GM19351 (cell line): ENCODE results near the gene MED16.

ENCODE experiments used
- ATAC-seq: cut with Tn5 transposase; IDR thresholded peaks from one replicate; pipeline ENCODE4 v1.9.1; 2021; ENCODE audit warnings: mild to moderate bottlenecking, moderate library complexity; ENCODE audit not compliant: unreplicated experiment

The MED16 gene

GRCh38 chr19:875265-875879 lies 17.6 kb downstream of the MED16 start:
- ATAC-seq = no peak

- ATAC-seq = no peak
These were observed 19.4 kb downstream of the MED16 start for GRCh38 chr19:873561-874041.

- ATAC-seq = no peak
These were observed 19.9 kb downstream of the MED16 start for GRCh38 chr19:873084-873483.

- peak; percentile 51 for ATAC-seq
These were observed 20.6 kb downstream of the MED16 start for GRCh38 chr19:872266-872951.

DNA sequence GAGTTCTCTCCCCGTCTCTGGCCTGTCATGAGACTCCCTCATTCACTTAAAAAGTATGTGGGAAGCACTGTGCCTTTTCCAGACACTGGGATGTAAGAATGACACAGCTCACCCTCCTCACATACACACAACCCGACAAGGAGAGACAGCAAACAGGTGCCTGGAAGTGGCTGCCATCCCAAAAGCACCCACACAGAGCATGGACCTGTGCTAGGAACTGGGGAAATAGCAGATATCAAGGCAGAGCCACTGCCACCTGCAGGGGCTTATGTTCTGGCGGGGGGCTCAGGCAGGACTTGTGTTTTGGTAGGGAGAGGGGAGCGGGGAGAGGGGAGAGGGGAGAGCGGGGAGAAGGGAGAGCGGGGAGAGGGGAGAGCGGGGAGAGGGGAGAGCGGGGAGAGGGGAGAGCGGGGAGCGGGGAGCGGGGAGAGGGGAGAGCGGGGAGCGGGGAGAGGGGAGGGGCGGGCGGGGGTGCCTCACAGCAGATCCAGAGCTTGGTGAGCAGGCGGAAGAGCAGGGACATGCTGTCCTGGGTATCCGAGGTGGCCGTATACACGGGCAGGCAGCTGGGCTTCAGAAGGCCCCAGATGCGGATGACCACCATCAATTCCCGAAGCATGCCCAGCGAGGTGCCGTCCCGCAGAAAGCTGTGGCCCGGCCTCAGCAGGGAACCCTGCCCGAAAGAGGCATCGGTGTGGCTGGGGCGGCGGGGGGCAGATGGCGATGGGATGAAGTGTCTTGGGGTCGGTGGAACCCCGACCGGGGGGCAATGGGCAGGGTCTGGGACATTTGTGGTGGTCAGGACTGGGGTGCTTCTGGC lies 21.3 kb downstream of the MED16 start:
- ATAC-seq = no peak

DNA sequence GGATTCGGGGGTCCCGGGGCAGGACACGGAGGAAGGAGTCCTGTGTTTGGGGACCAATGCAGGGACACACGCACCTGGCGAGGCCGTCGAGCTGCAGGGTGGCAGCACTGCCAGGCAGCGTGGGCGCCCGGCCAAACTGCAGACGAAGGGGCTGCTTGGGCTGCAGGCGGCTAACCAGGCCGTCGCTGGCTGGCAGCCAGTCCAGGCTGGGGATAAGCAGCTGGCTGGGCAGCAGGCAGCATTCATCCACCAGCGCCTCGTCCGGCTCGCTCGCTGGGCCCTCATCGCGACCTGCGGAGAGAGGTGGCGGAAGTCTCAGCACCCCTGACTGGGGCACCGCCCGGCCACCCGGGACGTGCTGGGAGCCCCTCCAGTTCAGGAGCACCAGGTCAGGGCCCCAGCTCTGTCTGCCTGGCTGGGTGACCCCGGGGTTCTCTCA lies 22.0 kb downstream of the MED16 start:
- ATAC-seq = no peak

GRCh38 chr19:870314-870713 lies 22.7 kb downstream of the MED16 start:
- no peak for ATAC-seq

DNA sequence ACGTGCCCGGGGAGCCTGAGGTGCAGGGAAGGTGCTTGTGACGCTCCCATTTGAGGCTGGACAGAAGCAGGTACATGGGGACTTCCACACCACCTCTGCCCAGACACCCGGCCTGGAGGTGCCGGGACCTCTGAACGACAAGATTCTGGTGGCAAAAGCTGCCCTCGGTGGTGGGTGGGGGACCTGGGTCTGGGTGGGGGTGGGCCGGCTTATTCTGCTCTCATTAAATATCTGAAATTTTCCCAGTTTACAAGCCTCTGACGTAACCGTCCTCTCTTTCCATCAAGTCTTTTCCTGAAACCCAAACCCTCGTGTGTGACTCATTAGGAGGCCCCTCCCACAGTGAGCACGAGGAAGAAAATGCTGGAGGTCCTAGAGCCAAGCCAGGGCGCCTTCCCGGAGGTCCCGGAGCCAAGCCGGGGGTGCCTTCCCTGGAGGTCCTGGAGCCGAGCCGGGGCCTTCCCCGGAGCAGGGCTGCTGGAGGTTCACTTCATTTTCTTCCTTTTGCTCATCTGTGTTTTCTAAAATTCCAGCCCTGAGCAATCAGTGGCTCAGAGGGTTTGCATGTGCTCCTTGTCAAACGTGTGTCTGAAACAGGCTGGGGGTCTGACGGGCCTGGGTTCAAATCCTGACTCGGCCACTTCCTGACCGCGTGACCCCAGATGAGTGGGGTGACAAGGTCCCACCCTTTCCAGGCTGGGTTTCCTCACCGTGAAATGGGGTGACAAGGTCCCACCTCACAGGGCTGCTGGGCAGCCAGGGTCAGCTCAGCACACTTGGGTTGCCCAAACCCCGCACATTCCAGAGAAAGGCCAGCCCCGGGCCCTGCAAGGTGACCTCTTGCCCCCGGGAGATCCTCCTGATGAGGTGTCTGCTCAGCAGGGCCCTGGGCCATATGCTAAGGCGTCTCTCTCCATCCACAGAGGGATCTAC lies 23.5 kb downstream of the MED16 start:
- ATAC-seq = no peak

DNA sequence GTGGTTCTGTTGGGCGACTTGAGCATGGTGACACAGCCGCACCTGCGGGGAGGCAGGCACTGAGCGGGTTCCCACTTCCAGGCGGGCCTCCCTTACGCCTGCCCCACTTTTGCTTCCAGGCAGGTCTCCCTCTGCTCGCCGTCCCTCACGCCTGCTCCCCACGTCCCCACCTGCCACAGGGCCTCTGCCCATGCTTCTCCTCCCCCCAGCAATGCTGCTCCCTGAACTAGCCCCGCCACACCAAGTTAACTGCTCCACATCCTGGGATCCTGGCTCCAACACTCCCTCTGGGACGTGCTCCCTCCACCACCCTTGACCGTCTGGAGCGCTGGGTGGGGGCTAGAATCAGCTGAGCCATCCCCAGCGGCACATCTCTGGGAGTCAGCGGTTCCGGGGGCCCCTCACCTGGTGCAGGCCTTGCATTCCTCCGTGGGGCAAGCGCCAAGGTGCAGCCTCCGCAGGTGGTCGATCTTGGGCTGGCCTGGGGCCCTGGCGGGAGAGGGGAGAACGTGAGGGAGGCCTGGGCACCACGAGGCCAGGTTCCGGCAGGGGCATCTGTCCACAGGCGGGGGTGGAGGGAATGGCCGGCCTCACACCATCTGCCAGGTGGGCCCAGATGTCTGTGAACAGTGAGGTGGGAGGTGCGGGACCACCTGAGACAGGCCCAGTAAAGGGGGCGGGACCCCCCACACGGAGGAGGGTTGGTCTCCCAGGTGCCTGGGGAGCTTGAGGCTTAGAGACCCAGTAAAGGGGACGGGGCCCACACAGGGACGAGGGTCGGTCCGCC lies 24.3 kb downstream of the MED16 start:
- ATAC-seq = no peak

DNA sequence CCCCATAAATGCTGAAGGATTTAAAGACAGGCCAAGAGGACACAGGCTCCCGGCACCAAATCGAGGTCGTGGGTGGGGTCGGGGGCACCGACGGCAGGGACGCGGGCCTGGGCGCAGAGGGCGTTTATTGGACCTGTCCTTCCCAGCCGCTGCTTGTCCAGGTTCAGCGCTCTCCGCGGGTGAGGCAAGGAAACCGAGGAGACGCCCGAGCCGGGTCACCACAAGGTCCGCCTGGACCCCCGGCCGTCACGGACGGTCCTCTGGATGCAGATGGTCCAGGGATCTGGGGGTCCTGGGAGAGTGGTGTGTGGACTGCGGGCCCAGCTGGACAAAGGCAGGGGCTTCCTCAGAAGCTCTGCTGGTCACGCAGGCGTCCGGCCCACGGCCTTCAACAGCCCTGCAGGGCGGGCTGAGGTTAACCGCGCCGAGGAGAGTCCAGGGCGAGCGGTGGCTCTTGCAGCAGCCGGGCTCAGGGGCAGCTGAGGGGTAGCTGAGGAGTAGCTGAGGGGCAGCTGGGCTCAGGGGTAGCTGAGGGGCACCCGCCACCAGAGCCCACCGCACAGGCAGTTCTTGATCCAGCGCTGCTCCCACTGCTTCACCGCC lies 25.0 kb downstream of the MED16 start:
- ATAC-seq = no peak

- no peak for ATAC-seq
These were observed 25.6 kb downstream of the MED16 start for GRCh38 chr19:867301-867793.

DNA sequence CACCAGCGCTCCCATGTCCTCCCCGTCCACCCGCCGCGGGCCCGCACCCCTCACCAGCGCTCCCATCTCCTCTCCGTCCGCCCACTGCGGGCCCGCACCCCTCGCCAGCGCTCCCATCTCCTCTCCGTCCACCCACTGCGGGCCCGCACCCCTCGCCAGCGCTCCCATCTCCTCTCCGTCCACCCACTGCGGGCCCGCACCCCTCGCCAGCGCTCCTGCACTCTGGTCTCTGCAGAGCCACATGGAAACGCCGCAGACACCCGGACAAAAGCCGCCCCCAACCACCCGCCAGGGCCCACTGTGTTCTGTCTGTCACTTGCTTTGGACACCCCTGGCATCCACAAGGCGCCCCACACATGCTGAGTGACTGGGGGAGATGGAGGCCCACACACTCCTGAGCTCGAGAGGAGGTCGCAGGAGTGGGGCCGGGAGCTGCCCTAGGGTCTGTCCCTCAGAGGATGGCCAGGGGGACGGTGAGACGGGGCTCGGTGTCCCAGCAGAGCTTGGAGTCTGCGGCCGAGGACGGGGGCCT lies 26.2 kb downstream of the MED16 start:
- no peak for ATAC-seq

- ATAC-seq = no peak
These were observed 29.7 kb downstream of the MED16 start for GRCh38 chr19:863315-863620.

DNA sequence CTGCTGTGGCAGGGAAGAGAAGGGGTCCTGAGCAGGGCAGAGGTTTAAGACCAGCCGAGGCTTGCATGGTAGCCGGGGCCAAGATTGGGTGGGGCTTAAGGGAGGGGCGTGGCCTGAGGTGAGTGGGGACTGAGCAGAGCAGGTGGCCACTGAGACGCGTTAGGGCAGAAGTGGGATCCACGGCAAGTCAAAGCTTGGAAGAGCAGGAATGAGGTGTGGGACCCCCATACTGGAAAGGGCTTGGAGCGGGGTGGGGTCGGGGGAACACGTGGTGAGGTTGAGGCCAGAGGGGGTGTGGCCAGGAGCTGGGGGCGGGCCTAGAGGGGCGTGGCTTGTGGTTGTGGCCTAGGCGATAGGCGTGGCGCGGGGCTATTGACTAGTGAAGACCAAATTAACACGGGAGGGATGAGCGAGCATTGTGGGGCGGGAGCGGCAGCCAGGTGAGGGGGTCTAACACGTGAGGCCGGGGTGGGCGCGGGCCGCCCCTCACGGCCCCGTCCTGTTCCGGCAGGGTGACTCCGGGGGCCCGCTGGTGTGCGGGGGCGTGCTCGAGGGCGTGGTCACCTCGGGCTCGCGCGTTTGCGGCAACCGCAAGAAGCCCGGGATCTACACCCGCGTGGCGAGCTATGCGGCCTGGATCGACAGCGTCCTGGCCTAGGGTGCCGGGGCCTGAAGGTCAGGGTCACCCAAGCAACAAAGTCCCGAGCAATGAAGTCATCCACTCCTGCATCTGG lies 30.2 kb downstream of the MED16 start:
- ATAC-seq = no peak

GRCh38 chr19:861756-862580 lies 31.0 kb downstream of the MED16 start:
- ATAC-seq = no peak

DNA sequence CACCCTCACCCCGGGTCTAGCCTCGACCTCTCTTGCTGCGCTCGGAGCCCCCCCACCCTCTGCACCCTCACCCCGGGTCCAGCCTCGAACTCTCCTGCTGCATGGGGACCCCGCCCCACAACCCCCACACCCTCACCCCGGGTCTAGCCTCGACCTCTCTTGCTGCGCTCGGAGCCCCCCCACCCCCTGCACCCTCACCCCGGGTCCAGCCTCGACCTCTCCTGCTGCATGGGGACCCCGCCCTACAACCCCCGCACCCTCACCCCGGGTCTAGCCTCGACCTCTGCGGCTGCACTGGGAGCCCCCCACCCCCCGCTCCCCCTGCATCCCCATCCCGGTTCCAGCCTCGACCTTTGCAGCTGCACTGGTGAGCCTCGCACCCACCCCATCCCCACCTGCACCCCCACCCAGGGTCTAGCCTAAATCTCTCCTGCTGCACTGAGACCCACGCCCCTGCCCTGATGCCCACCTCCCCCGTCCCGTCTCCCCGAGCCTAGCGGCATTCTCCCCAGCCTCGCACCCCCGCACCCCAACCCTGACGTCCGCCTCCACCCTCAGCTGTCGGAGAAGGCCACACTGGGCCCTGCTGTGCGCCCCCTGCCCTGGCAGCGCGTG lies 31.7 kb downstream of the MED16 start:
- ATAC-seq = no peak
